ENCODE measurements around the gene CLIC6.

DNA sequence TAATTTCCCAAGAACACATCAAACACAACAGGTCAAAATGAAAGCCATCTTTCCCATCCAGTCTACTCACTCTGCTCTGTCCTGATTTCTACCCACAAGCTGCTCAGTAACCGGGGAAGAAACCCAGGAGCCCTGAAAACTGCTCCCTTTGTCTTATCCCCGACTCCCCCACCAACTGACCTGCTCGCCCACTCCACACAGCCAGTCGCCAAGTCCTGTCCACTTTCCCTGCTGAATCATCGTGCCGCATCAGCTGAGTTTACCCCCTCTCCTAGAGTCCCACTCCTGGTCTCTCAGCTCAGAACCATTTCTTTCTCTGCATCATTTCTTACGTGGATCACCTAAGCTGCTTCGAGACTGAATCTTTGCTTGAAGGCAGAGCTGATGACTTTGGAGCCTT, 42.7 kb upstream of the CLIC6 start:
- TF ChIP-seq REST (IDR thresholded peaks at IDR 0.05; ENCODE audit: low read depth) = no peak
- TF ChIP-seq ZBTB7A (IDR thresholded peaks at IDR 0.05; ENCODE audit: low read depth) = no peak
- no peak for TF ChIP-seq EGR1 (IDR thresholded peaks at IDR 0.05)
